ENCODE data around the gene NR1H4. TPM values are rescaled to one million over a fixed set of nuclear protein-coding genes. Genes with fewer than 3 reads are reported as not detected.

The NR1H4 gene
- total RNA-seq, 4 donors from 2014 or later: not detected

DNA sequence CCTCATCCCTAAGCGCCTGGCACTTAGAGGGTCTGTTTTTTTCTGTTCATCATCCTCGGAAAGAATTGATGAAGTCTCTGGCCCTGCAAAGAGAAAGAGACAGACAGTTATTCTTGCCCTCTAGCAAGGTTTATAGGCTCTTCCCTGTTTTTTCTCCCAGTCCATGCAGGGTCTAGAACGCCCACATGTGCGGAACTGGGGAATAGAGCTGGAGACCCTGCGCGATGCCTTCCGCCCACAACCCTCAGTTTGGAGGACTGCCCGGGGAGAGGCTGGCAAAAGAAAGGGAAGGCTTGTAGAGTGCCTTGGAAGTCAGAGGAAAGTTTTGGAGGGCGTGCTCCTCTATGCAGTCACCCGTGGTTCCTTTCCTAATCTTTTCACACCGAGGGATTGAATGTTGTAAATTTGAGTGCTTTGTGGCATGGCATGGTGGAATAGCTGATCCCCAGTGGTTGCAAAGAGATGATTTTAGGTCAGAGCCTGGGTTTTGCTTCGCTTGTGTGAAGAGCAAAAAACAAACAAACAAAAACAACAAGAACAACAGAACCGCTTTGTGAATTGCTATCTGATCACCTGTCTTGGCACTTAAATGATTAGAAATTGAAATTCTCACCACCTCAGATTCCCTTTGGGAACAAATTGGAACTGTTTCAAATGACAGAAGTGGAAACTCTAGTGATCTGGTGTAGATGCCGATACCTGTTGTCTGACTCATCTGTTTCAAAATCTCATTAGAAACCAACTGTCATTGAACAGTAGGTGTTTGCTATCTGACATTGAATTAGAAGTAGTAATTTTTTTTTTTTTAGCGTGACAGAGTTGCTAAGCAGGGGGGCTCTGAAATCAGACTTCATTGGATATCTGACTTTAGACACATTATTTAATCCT lies 100.8 kb downstream of the NR1H4 start:
- Histone ChIP-seq H3K4me1 (peaks cover 12 to 23% (median 13%) of the 10 kb centered on the region in 3 donors), H3K27ac (peak overlapping the region; percentile 72 to 82 (median 76)), H3K27me3 (no peaks in the 10 kb centered on the region), H3K36me3 (no peaks in the 10 kb centered on the region), H3K4me3 (peak overlapping the region; percentile 60 to 86 (median 77)), H3K9me3 (no peaks in the 10 kb centered on the region)
- DNase-seq: no peak
- WGBS, 2 donors: 9% methylated on average over 14 to 15 of the region's 15 CpGs
- TF ChIP-seq, protein P1, sequence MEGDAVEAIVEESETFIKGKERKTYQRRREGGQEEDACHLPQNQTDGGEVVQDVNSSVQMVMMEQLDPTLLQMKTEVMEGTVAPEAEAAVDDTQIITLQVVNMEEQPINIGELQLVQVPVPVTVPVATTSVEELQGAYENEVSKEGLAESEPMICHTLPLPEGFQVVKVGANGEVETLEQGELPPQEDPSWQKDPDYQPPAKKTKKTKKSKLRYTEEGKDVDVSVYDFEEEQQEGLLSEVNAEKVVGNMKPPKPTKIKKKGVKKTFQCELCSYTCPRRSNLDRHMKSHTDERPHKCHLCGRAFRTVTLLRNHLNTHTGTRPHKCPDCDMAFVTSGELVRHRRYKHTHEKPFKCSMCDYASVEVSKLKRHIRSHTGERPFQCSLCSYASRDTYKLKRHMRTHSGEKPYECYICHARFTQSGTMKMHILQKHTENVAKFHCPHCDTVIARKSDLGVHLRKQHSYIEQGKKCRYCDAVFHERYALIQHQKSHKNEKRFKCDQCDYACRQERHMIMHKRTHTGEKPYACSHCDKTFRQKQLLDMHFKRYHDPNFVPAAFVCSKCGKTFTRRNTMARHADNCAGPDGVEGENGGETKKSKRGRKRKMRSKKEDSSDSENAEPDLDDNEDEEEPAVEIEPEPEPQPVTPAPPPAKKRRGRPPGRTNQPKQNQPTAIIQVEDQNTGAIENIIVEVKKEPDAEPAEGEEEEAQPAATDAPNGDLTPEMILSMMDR (IDR thresholded peaks at IDR 0.05): no peak
- TF ChIP-seq POLR2A (IDR thresholded peaks at IDR 0.05): no peak
- intact Hi-C loops (cut with DNase I): no loop called here

GRCh38 chr12:100576331-100577036 lies 102.8 kb downstream of the NR1H4 start:
- Histone ChIP-seq H3K36me3 (no peaks in the 10 kb centered on the region), H3K4me1 (peaks cover 12 to 23% (median 13%) of the 10 kb centered on the region in 3 donors), H3K4me3 (no peak overlapping the region), H3K9me3 (no peaks in the 10 kb centered on the region), H3K27me3 (no peaks in the 10 kb centered on the region), H3K27ac (no peak overlapping the region)
- TF ChIP-seq, protein P1 (IDR thresholded peaks at IDR 0.05): no peak
- TF ChIP-seq POLR2A (IDR thresholded peaks at IDR 0.05): no peak
- DNase-seq: no peak
- WGBS, 2 donors: 40 to 49% methylated on average over 3 of the region's 3 CpGs
- intact Hi-C loops (cut with DNase I): no loop called here

DNA sequence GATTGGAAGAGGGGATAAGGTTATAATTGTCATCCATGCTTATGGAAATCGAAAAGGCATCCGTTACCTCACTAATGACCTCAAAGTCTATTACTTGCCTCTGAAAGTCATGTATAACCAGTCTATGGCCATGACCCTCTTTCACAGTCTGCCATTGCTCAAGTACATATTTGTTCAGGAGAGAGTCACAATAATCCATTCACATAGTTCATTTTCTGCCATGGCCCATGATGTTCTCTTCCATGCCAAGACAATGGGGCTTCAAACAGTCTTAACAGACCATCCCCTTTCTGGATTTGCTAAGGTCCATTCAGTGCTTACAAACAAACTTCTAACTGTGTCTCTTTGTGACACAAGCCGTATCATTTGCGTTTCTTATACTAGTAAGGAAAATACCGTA lies 105.3 kb downstream of the NR1H4 start:
- 88 to 93% methylated on average over 5 of the region's 5 CpGs for WGBS, 2 donors
- Histone ChIP-seq H3K36me3 (no peaks in the 10 kb centered on the region), H3K9me3 (peaks cover 0 to 11% (median 4%) of the 10 kb centered on the region in 3 donors), H3K4me3 (no peak overlapping the region), H3K27me3 (no peaks in the 10 kb centered on the region), H3K4me1 (peaks cover 2 to 13% (median 9%) of the 10 kb centered on the region in 3 donors), H3K27ac (no peak overlapping the region)
- no peak for DNase-seq
- intact Hi-C loops (cut with DNase I): no loop called here
- TF ChIP-seq POLR2A (IDR thresholded peaks at IDR 0.05): no peak
- TF ChIP-seq, protein P1 (IDR thresholded peaks at IDR 0.05): no peak

- DNase-seq: no peak
- intact Hi-C loops (cut with DNase I): no loop called here
- no peaks in the 10 kb centered on the region for H3K36me3 ChIP-seq
- no peaks in the 10 kb centered on the region for H3K27me3 ChIP-seq
- H3K4me1 ChIP-seq: peaks cover 0 to 4% (median 1%) of the 10 kb centered on the region in 3 donors
- no peak overlapping the region for H3K27ac ChIP-seq
- no peak for TF ChIP-seq POLR2A (IDR thresholded peaks at IDR 0.05)
- TF ChIP-seq, protein P1 (IDR thresholded peaks at IDR 0.05): no peak
- peaks cover 0 to 11% (median 4%) of the 10 kb centered on the region in 3 donors for H3K9me3 ChIP-seq
- no peak overlapping the region for H3K4me3 ChIP-seq
- 47 to 83% methylated on average over 2 of the region's 2 CpGs for WGBS, 2 donors
Measured at GRCh38 chr12:100579844-100580243, 106.2 kb downstream of the NR1H4 start.

GRCh38 chr12:100584256-100584655 lies 110.6 kb downstream of the NR1H4 start:
- no peak for TF ChIP-seq POLR2A (IDR thresholded peaks at IDR 0.05)
- TF ChIP-seq, protein P1 (IDR thresholded peaks at IDR 0.05): no peak
- no peak for DNase-seq
- H3K36me3 ChIP-seq: no peaks in the 10 kb centered on the region
- no peak overlapping the region for H3K27ac ChIP-seq
- H3K27me3 ChIP-seq: no peaks in the 10 kb centered on the region
- intact Hi-C loops (cut with DNase I): no loop called here
- H3K9me3 ChIP-seq: peaks cover 0 to 34% (median 7%) of the 10 kb centered on the region in 3 donors
- H3K4me3 ChIP-seq: no peak overlapping the region
- no peaks in the 10 kb centered on the region for H3K4me1 ChIP-seq
- 55 to 75% methylated on average over 3 of the region's 3 CpGs for WGBS, 2 donors
